WTC11 (cell line): ENCODE data around the gene PHPT1.

Source experiments
- ATF1 ChIP-seq: sonication (generic); formaldehyde crosslinking; IDR thresholded peaks from 2 replicates; pipeline ENCODE4 v1.8.1; 2023; ENCODE audit warnings: mild to moderate bottlenecking, moderate library complexity, missing genetic modification reagents
- CBFB ChIP-seq: sonication (generic); formaldehyde crosslinking; IDR thresholded peaks from 2 replicates; pipeline ENCODE4 v1.8.1; 2022; ENCODE audit warnings: mild to moderate bottlenecking, low read depth, missing genetic modification reagents
- HMGA2 ChIP-seq: fragments of 250-450 bp; sonication (Bioruptor Pico); IDR thresholded peaks from 2 replicates; pipeline ENCODE4 v1.4.0; 2021; ENCODE audit warnings: mild to moderate bottlenecking, moderate library complexity
- NR3C1 ChIP-seq: sonication (generic); formaldehyde crosslinking; conservative IDR thresholded peaks from 2 replicates; pipeline ENCODE4 v1.8.1; 2023; ENCODE audit warnings: low read depth, mild to moderate bottlenecking, missing genetic modification reagents
- TEAD4 ChIP-seq: sonication (generic); formaldehyde crosslinking; IDR thresholded peaks from 2 replicates; pipeline ENCODE4 v1.8.0; 2022; ENCODE audit warnings: mild to moderate bottlenecking, missing genetic modification reagents
- TF ChIP-seq, protein P1 (sequence below): sonication (generic); formaldehyde crosslinking; IDR thresholded peaks from 2 replicates; pipeline ENCODE4 v1.8.1; 2023; ENCODE audit warnings: mild to moderate bottlenecking, missing genetic modification reagents, borderline replicate concordance
- TF ChIP-seq, protein P2 (sequence below): fragments of 200-600 bp; IDR thresholded peaks from 2 replicates; pipeline ENCODE4 v1.8.0; 2022; ENCODE audit warnings: antibody characterized with exemption
- TF ChIP-seq, protein P3 (sequence below): sonication (generic); formaldehyde crosslinking; IDR thresholded peaks from 2 replicates; pipeline ENCODE4 v1.8.0; 2022; ENCODE audit warnings: missing genetic modification reagents
- TF ChIP-seq, protein P4 (sequence below): sonication (generic); formaldehyde crosslinking; IDR thresholded peaks from 2 replicates; pipeline ENCODE4 v1.8.1; 2022; ENCODE audit warnings: low read depth, missing genetic modification reagents, borderline replicate concordance

DNA sequence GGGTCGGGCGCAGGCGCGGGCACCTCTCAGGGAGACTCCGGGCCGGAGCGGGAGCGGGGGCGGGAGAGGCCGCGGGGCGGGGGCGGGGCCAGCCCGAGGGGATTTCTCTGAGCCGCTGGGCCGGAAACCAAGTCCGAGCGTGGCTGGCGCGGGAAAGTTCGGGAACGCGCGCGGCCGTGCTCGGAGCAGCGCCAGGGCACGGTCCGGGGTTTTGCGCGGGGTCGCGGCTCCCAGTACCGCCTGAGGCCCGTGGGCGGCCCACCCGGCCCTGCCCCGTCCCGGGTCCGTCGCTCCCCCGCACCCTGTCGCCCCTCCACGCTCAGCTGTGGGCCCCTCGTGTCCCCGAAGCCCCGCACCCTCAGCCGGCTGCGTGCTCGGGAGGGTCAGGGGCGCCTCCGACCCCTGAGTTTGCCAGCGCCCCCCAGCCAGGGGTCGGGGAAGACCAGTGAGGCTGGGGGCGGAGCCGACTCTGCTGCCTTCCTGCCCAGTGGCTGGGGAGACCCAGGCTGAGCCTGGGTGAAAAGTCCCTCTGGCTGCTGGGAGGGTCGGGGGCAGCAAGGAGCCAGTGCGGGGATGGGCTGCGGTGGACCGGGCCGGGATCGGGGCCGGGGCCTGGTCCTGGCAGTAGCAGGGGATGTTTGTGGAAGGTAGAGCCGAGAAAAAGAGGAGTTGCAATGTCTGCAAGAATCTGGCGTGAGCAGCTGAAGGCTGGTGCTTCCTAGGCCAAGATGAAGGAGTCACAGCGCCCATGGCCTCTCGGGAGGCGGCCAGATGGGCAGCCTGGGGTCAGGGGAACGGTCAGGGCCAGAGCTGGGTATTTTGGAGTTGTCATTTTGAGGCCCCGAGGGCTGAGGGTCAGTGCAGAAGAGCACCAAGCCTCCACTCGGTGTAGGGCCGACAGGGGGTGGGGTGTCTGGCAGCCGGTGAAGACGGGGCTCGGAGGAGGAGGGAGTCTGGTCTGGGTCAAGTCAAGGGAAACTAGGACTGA, 37.7 kb downstream of the PHPT1 start:
- TF ChIP-seq HMGA2 (CRISPR knock-in tag) = no peak
- TF ChIP-seq, protein P1, sequence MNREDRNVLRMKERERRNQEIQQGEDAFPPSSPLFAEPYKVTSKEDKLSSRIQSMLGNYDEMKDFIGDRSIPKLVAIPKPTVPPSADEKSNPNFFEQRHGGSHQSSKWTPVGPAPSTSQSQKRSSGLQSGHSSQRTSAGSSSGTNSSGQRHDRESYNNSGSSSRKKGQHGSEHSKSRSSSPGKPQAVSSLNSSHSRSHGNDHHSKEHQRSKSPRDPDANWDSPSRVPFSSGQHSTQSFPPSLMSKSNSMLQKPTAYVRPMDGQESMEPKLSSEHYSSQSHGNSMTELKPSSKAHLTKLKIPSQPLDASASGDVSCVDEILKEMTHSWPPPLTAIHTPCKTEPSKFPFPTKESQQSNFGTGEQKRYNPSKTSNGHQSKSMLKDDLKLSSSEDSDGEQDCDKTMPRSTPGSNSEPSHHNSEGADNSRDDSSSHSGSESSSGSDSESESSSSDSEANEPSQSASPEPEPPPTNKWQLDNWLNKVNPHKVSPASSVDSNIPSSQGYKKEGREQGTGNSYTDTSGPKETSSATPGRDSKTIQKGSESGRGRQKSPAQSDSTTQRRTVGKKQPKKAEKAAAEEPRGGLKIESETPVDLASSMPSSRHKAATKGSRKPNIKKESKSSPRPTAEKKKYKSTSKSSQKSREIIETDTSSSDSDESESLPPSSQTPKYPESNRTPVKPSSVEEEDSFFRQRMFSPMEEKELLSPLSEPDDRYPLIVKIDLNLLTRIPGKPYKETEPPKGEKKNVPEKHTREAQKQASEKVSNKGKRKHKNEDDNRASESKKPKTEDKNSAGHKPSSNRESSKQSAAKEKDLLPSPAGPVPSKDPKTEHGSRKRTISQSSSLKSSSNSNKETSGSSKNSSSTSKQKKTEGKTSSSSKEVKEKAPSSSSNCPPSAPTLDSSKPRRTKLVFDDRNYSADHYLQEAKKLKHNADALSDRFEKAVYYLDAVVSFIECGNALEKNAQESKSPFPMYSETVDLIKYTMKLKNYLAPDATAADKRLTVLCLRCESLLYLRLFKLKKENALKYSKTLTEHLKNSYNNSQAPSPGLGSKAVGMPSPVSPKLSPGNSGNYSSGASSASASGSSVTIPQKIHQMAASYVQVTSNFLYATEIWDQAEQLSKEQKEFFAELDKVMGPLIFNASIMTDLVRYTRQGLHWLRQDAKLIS = no peak
- TF ChIP-seq, protein P2, sequence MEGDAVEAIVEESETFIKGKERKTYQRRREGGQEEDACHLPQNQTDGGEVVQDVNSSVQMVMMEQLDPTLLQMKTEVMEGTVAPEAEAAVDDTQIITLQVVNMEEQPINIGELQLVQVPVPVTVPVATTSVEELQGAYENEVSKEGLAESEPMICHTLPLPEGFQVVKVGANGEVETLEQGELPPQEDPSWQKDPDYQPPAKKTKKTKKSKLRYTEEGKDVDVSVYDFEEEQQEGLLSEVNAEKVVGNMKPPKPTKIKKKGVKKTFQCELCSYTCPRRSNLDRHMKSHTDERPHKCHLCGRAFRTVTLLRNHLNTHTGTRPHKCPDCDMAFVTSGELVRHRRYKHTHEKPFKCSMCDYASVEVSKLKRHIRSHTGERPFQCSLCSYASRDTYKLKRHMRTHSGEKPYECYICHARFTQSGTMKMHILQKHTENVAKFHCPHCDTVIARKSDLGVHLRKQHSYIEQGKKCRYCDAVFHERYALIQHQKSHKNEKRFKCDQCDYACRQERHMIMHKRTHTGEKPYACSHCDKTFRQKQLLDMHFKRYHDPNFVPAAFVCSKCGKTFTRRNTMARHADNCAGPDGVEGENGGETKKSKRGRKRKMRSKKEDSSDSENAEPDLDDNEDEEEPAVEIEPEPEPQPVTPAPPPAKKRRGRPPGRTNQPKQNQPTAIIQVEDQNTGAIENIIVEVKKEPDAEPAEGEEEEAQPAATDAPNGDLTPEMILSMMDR = no peak
- no peak for TF ChIP-seq TEAD4 (CRISPR knock-in tag)
- TF ChIP-seq NR3C1 (CRISPR knock-in tag) = no peak
- TF ChIP-seq, protein P3, sequence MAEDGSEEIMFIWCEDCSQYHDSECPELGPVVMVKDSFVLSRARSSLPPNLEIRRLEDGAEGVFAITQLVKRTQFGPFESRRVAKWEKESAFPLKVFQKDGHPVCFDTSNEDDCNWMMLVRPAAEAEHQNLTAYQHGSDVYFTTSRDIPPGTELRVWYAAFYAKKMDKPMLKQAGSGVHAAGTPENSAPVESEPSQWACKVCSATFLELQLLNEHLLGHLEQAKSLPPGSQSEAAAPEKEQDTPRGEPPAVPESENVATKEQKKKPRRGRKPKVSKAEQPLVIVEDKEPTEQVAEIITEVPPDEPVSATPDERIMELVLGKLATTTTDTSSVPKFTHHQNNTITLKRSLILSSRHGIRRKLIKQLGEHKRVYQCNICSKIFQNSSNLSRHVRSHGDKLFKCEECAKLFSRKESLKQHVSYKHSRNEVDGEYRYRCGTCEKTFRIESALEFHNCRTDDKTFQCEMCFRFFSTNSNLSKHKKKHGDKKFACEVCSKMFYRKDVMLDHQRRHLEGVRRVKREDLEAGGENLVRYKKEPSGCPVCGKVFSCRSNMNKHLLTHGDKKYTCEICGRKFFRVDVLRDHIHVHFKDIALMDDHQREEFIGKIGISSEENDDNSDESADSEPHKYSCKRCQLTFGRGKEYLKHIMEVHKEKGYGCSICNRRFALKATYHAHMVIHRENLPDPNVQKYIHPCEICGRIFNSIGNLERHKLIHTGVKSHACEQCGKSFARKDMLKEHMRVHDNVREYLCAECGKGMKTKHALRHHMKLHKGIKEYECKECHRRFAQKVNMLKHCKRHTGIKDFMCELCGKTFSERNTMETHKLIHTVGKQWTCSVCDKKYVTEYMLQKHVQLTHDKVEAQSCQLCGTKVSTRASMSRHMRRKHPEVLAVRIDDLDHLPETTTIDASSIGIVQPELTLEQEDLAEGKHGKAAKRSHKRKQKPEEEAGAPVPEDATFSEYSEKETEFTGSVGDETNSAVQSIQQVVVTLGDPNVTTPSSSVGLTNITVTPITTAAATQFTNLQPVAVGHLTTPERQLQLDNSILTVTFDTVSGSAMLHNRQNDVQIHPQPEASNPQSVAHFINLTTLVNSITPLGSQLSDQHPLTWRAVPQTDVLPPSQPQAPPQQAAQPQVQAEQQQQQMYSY (CRISPR knock-in tag) = no peak; the same call in 1 of the 2 replicates
- TF ChIP-seq CBFB (CRISPR knock-in tag) = no peak
- TF ChIP-seq, protein P4, sequence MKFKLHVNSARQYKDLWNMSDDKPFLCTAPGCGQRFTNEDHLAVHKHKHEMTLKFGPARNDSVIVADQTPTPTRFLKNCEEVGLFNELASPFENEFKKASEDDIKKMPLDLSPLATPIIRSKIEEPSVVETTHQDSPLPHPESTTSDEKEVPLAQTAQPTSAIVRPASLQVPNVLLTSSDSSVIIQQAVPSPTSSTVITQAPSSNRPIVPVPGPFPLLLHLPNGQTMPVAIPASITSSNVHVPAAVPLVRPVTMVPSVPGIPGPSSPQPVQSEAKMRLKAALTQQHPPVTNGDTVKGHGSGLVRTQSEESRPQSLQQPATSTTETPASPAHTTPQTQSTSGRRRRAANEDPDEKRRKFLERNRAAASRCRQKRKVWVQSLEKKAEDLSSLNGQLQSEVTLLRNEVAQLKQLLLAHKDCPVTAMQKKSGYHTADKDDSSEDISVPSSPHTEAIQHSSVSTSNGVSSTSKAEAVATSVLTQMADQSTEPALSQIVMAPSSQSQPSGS = no peak
- no peak for TF ChIP-seq ATF1 (CRISPR knock-in tag)
